Measurements from ENCODE around the gene ZFP62.
A peak's percentile ranks its signal among the peaks of the same experiment; 100 is the strongest.

The ZFP62 gene

GRCh38 chr5:180860273-180860886, 696 bp downstream of the ZFP62 start:
- H3F3A ChIP-seq (ENCODE audit: insufficient read depth, low read length) = peaks cover 8% of the 10 kb centered on the region; the same call in 1 of the 2 replicates
- peak overlapping the region; percentile 92 for H3K27ac ChIP-seq (ENCODE audit: low read depth, low read length, poor library complexity, severe bottlenecking)
- peaks cover 31% of the 10 kb centered on the region for H3K4me1 ChIP-seq (ENCODE audit: insufficient read depth, low read length, severe bottlenecking)
- TF ChIP-seq CTCF (IDR thresholded peaks at IDR 0.05; ENCODE audit: low read length) = peak; percentile 54
- TF ChIP-seq EZH2 (IDR thresholded peaks at IDR 0.05; ENCODE audit: borderline replicate concordance, low read length) = no peak
- H3K4me3 ChIP-seq (ENCODE audit: low read depth, low read length, poor library complexity, severe bottlenecking) = peak overlapping the region; percentile 97
- H3K9me3 ChIP-seq (ENCODE audit: low read length) = no peaks in the 10 kb centered on the region
- H4K20me1 ChIP-seq (ENCODE audit: insufficient read depth, low read length) = no peaks in the 10 kb centered on the region
- peak overlapping the region; percentile 86 for H3K4me2 ChIP-seq (ENCODE audit: low read length)
- peak overlapping the region; percentile 99 for H3K9ac ChIP-seq (ENCODE audit: low read length)
- no peaks in the 10 kb centered on the region for H3K9me2 ChIP-seq (ENCODE audit: low read depth, low read length)
- peaks cover 3% of the 10 kb centered on the region; the same call in 1 of the 2 replicates for H3K79me2 ChIP-seq (ENCODE audit: insufficient read depth, low read length)
- no peaks in the 10 kb centered on the region for H3K27me3 ChIP-seq (ENCODE audit: insufficient read depth, low read length)
- H2AFZ ChIP-seq (ENCODE audit: low read length) = no peak overlapping the region
- peaks cover 22% of the 10 kb centered on the region for H3K36me3 ChIP-seq (ENCODE audit: insufficient read depth, low read length)

- peaks cover 5% of the 10 kb centered on the region; the same call in 1 of the 2 replicates for H3F3A ChIP-seq (ENCODE audit: insufficient read depth, low read length)
- H3K9ac ChIP-seq (ENCODE audit: low read length) = no peak overlapping the region
- no peak overlapping the region for H3K4me3 ChIP-seq (ENCODE audit: low read depth, low read length, poor library complexity, severe bottlenecking)
- no peaks in the 10 kb centered on the region for H3K9me2 ChIP-seq (ENCODE audit: low read depth, low read length)
- TF ChIP-seq EZH2 (IDR thresholded peaks at IDR 0.05; ENCODE audit: borderline replicate concordance, low read length) (no peak), CTCF (IDR thresholded peaks at IDR 0.05; ENCODE audit: low read length) (no peak)
- peaks cover 40% of the 10 kb centered on the region for H3K36me3 ChIP-seq (ENCODE audit: insufficient read depth, low read length)
- H3K27ac ChIP-seq (ENCODE audit: low read depth, low read length, poor library complexity, severe bottlenecking) = no peak overlapping the region
- H3K9me3 ChIP-seq (ENCODE audit: low read length) = no peaks in the 10 kb centered on the region
- no peaks in the 10 kb centered on the region for H3K27me3 ChIP-seq (ENCODE audit: insufficient read depth, low read length)
- no peak overlapping the region for H2AFZ ChIP-seq (ENCODE audit: low read length)
- H3K4me2 ChIP-seq (ENCODE audit: low read length) = no peak overlapping the region
- H3K4me1 ChIP-seq (ENCODE audit: insufficient read depth, low read length, severe bottlenecking) = peaks cover 31% of the 10 kb centered on the region
- H4K20me1 ChIP-seq (ENCODE audit: insufficient read depth, low read length) = no peaks in the 10 kb centered on the region
- H3K79me2 ChIP-seq (ENCODE audit: insufficient read depth, low read length) = peaks cover 3% of the 10 kb centered on the region; the same call in 1 of the 2 replicates
Measured at GRCh38 chr5:180858586-180858985, 2.5 kb downstream of the ZFP62 start.

GRCh38 chr5:180853848-180854176, 7.3 kb downstream of the ZFP62 start:
- Histone ChIP-seq H3K27me3 (ENCODE audit: insufficient read depth, low read length) (no peaks in the 10 kb centered on the region), H3K4me3 (ENCODE audit: low read depth, low read length, poor library complexity, severe bottlenecking) (no peak overlapping the region), H4K20me1 (ENCODE audit: insufficient read depth, low read length) (no peaks in the 10 kb centered on the region), H3K9me2 (ENCODE audit: low read depth, low read length) (no peaks in the 10 kb centered on the region), H3K4me1 (ENCODE audit: insufficient read depth, low read length, severe bottlenecking) (no peaks in the 10 kb centered on the region), H3K79me2 (ENCODE audit: insufficient read depth, low read length) (no peaks in the 10 kb centered on the region), H3K9ac (ENCODE audit: low read length) (no peak overlapping the region), H2AFZ (ENCODE audit: low read length) (no peak overlapping the region), H3K27ac (ENCODE audit: low read depth, low read length, poor library complexity, severe bottlenecking) (no peak overlapping the region), H3F3A (ENCODE audit: insufficient read depth, low read length) (no peaks in the 10 kb centered on the region), H3K36me3 (ENCODE audit: insufficient read depth, low read length) (peaks cover 81% of the 10 kb centered on the region), H3K4me2 (ENCODE audit: low read length) (no peak overlapping the region), H3K9me3 (ENCODE audit: low read length) (peaks cover 30% of the 10 kb centered on the region)
- TF ChIP-seq EZH2 (IDR thresholded peaks at IDR 0.05; ENCODE audit: borderline replicate concordance, low read length) (no peak), CTCF (IDR thresholded peaks at IDR 0.05; ENCODE audit: low read length) (no peak)

All from OCI-LY1 (cell line).